ENCODE results near the gene CEP250.
"Not testable (repeated sequence)": the region's sequence is repeated elsewhere in the genome, so short reads cannot be mapped to it uniquely, and the experiment has no call there.

Gene CEP250

DNA sequence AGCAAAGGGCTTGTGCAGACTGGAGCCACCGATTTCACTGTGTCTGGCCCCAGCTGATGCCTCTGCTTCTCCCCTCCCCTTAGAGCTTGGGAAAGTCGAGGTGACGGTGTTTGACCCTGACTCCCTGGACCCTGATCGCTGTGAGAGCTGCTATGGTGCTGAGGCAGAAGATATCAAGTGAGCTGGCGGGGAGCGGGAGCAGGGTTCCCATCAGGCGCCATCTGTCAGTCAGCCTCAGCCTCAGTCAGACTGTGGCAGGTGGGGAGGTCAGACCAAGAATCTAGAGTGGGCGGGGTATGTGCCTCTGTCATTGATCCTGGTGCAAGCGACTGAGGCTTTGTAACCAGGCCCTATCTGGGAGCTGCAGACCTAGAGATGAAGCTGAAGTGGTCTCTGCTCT lies 91.9 kb downstream of the CEP250 start:
- Histone ChIP-seq H3K4me2 (ENCODE audit: insufficient read depth, low read length) (no peak overlapping the region), H4K20me1 (ENCODE audit: insufficient read depth, low read length) (no peaks in the 10 kb centered on the region), H3K27me3 (ENCODE audit: insufficient read depth, low read length, poor library complexity) (no peaks in the 10 kb centered on the region), H3K36me3 (ENCODE audit: insufficient read depth, low read length) (peaks cover 81% of the 10 kb centered on the region), H3K9ac (ENCODE audit: low read depth, low read length) (no peak overlapping the region), H3K4me1 (ENCODE audit: insufficient read depth, low read length) (peaks cover 10% of the 10 kb centered on the region), H3K9me3 (ENCODE audit: insufficient read depth, low read length, severe bottlenecking) (no peaks in the 10 kb centered on the region), H3K4me3 (ENCODE audit: low read depth in 1 of 2, low read length in 2 of 2) (no peak overlapping the region), H3K79me2 (ENCODE audit: insufficient read depth, low read length) (peaks cover 10% of the 10 kb centered on the region), H3K27ac (ENCODE audit: low read length) (no peak overlapping the region), H2AFZ (ENCODE audit: low read depth, low read length) (no peak overlapping the region)
- TF ChIP-seq, protein P1, sequence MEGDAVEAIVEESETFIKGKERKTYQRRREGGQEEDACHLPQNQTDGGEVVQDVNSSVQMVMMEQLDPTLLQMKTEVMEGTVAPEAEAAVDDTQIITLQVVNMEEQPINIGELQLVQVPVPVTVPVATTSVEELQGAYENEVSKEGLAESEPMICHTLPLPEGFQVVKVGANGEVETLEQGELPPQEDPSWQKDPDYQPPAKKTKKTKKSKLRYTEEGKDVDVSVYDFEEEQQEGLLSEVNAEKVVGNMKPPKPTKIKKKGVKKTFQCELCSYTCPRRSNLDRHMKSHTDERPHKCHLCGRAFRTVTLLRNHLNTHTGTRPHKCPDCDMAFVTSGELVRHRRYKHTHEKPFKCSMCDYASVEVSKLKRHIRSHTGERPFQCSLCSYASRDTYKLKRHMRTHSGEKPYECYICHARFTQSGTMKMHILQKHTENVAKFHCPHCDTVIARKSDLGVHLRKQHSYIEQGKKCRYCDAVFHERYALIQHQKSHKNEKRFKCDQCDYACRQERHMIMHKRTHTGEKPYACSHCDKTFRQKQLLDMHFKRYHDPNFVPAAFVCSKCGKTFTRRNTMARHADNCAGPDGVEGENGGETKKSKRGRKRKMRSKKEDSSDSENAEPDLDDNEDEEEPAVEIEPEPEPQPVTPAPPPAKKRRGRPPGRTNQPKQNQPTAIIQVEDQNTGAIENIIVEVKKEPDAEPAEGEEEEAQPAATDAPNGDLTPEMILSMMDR (IDR thresholded peaks at IDR 0.05; ENCODE audit: borderline replicate concordance, extremely low read depth, low read length, poor library complexity, severe bottlenecking): no peak
- TF ChIP-seq EZH2 (IDR thresholded peaks at IDR 0.05; ENCODE audit: borderline replicate concordance, low read depth, low read length, severe bottlenecking): no peak
- DNase-seq (no peak), ATAC-seq (ENCODE audit: insufficient read depth, low read depth) (0 out of 3 replicates have a peak, but pooled peaks have one; percentile 28)

DNA sequence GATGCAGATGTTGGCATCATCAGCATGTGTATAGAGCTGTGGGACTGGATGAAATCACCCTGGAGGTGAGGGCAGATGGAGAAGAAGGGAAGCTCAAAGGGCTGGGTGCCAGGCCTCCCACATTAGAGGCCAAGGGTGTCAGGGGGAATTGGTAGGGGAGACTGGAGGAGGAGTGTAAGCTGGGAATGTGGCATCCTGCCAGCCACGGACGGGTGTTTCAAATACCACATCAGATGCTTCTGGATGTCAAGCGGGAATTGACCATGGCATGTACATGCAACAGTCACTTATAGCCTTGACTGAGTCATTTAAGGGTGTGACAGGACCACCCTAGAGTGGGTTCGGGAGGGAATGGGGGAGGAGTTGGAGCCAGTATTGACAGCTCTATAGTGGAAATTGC lies 96.1 kb downstream of the CEP250 start:
- ATAC-seq (ENCODE audit: insufficient read depth, low read depth) (no peak), DNase-seq (no peak)
- Histone ChIP-seq H3K27ac (ENCODE audit: low read length) (no peak overlapping the region), H3K4me3 (ENCODE audit: low read depth in 1 of 2, low read length in 2 of 2) (no peak overlapping the region), H3K4me2 (ENCODE audit: insufficient read depth, low read length) (no peak overlapping the region), H3K36me3 (ENCODE audit: insufficient read depth, low read length) (peaks cover 90% of the 10 kb centered on the region), H3K4me1 (ENCODE audit: insufficient read depth, low read length) (no peaks in the 10 kb centered on the region), H3K9me3 (ENCODE audit: insufficient read depth, low read length, severe bottlenecking) (no peaks in the 10 kb centered on the region), H3K79me2 (ENCODE audit: insufficient read depth, low read length) (no peaks in the 10 kb centered on the region), H2AFZ (ENCODE audit: low read depth, low read length) (no peak overlapping the region), H4K20me1 (ENCODE audit: insufficient read depth, low read length) (0 out of 2 replicates have a peak, but pooled peaks cover 4% of the 10 kb centered on the region), H3K9ac (ENCODE audit: low read depth, low read length) (no peak overlapping the region), H3K27me3 (ENCODE audit: insufficient read depth, low read length, poor library complexity) (no peaks in the 10 kb centered on the region)
- no peak for TF ChIP-seq EZH2 (IDR thresholded peaks at IDR 0.05; ENCODE audit: borderline replicate concordance, low read depth, low read length, severe bottlenecking)
- TF ChIP-seq, protein P1 (IDR thresholded peaks at IDR 0.05; ENCODE audit: borderline replicate concordance, extremely low read depth, low read length, poor library complexity, severe bottlenecking): no peak

DNA sequence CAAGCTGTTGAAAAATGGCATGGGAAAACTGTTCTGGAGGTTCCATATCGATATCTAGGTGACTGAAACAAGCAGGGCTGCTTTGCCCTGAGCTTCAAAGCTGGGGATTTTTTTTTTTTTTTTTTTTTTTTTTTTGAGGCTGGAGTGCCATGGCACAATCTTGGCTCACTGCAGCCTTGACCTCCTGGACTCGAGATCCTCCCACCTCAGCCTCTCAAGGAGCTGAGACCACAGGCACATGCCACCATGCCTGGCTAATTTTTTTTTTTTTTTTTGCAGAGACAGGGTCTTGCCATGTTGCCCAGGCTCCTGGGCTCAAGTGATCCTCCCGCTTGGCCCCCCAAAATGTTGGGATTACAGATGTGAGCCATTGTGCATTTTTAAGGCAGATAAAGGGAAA lies 97.5 kb downstream of the CEP250 start:
- no peak overlapping the region for H3K9ac ChIP-seq (ENCODE audit: low read depth, low read length)
- no peak overlapping the region for H3K27ac ChIP-seq (ENCODE audit: low read length)
- no peaks in the 10 kb centered on the region for H3K79me2 ChIP-seq (ENCODE audit: insufficient read depth, low read length)
- DNase-seq (no peak), ATAC-seq (ENCODE audit: insufficient read depth, low read depth) (no peak)
- no peaks in the 10 kb centered on the region for H3K4me1 ChIP-seq (ENCODE audit: insufficient read depth, low read length)
- no peaks in the 10 kb centered on the region for H3K27me3 ChIP-seq (ENCODE audit: insufficient read depth, low read length, poor library complexity)
- no peak overlapping the region for H2AFZ ChIP-seq (ENCODE audit: low read depth, low read length)
- H3K4me2 ChIP-seq (ENCODE audit: insufficient read depth, low read length): no peak overlapping the region
- H4K20me1 ChIP-seq (ENCODE audit: insufficient read depth, low read length): 0 out of 2 replicates have a peak, but pooled peaks cover 4% of the 10 kb centered on the region
- H3K4me3 ChIP-seq (ENCODE audit: low read depth in 1 of 2, low read length in 2 of 2): no peak overlapping the region
- H3K9me3 ChIP-seq (ENCODE audit: insufficient read depth, low read length, severe bottlenecking): no peaks in the 10 kb centered on the region
- TF ChIP-seq EZH2 (IDR thresholded peaks at IDR 0.05; ENCODE audit: borderline replicate concordance, low read depth, low read length, severe bottlenecking): no peak
- TF ChIP-seq, protein P1 (IDR thresholded peaks at IDR 0.05; ENCODE audit: borderline replicate concordance, extremely low read depth, low read length, poor library complexity, severe bottlenecking): no peak
- H3K36me3 ChIP-seq (ENCODE audit: insufficient read depth, low read length): peaks cover 92% of the 10 kb centered on the region

DNA sequence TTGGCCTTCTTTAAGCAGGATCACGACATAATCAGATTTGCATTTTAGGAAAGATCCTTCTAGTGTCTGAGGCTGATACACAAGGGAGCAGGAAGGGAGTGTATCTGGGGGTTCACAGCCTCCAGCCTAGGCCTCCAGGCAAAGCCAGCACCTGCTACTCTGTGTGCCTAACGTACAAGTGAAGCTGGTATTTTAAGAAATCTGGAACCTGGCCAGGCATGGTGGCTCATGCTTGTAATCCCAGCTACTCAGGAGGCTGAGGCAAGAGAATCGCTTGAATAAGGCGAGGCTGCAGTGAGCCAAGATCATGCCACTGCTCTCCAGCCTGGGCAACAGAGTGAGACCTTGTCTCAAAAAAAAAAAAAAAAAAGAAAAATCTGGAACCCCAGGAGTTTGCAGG lies 100.1 kb downstream of the CEP250 start:
- not testable (repeated sequence) for H3K9ac ChIP-seq (ENCODE audit: low read depth, low read length); H2AFZ ChIP-seq (ENCODE audit: low read depth, low read length); H3K4me2 ChIP-seq (ENCODE audit: insufficient read depth, low read length); H3K79me2 ChIP-seq (ENCODE audit: insufficient read depth, low read length); H3K4me3 ChIP-seq (ENCODE audit: low read depth in 1 of 2, low read length in 2 of 2); ATAC-seq (ENCODE audit: insufficient read depth, low read depth); H3K9me3 ChIP-seq (ENCODE audit: insufficient read depth, low read length, severe bottlenecking); H3K27me3 ChIP-seq (ENCODE audit: insufficient read depth, low read length, poor library complexity); DNase-seq; H3K4me1 ChIP-seq (ENCODE audit: insufficient read depth, low read length); H4K20me1 ChIP-seq (ENCODE audit: insufficient read depth, low read length); H3K27ac ChIP-seq (ENCODE audit: low read length)
- peaks cover 74% of the 10 kb centered on the region for H3K36me3 ChIP-seq (ENCODE audit: insufficient read depth, low read length)

All from DND-41 (cell line).